Kidney tubule cell (primary cell): Measurements from ENCODE around the gene PRKCQ.

ENCODE experiments used
- DNase-seq: peaks from one replicate; pipeline ENCODE4 v3.0.0-alpha.2; 2018; ENCODE audit warnings: low spot score

PRKCQ gene

GRCh38 chr10:6579904-6580278 lies at the start of gene PRKCQ:
PRKCQ (minus strand) TSS chr10:6580276; CDS start chr10:6515135, 65,141 bp downstream.
- peak; percentile 53 for DNase-seq

DNA sequence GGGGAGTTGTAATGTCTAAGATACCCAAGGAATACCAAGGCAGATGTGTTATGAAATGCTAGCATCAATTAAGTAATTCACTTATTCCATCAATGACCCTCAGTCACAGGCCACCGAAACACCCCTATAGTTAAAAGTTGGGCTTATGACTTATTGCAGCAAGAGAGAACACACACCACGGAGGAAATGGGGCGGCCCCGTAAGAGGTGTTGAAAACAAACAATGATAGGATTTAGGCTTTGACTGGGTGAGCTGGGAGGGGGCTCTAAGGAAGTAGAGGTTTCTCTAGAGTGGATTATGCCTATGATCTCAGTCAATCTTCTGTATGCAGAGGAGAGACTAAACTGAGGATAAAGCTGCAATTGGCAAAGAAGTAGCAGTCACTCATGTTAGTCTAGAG lies 45.4 kb upstream of the PRKCQ start:
- no peak for DNase-seq

DNA sequence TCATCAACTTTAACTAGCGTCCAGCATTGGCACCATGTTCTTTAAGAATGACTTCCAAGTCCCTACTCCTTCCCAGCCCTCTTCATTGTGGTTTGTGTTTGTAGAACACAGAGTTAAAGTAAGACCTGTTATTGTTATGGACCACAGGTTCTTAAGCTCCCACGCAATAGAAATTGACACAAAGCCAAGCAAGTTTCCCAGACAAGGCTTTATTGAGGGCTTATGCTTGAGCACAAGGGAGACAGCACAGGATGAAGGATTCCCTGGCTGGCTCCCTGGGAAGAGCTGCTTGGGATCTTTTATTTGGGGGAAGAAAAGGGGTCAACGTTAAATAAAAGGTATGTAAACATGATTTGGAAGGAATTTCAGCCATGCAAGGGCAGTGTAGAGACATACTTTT lies 44.3 kb upstream of the PRKCQ start:
- DNase-seq = no peak

DNA sequence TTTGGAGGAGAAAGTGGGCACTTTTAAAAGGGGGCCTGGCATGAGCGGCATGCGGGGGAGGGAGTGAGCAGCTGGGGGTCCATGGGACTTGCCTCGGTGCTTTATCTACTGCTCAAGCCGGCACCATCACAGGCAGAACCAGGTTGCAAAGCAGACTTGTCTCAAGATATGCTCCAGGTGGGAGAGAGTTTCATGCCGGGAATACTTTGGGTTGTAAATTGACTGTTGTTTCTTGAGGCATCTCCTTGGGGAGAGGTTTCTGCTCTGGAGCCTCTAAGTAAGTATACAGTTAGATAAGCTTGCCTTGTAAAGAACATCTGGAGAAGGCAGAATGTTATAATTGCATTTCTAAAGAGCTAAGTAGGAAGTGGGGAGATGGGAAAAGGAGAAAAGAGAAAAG lies 42.8 kb upstream of the PRKCQ start:
- DNase-seq = no peak

GRCh38 chr10:6621536-6621935 lies 41.5 kb upstream of the PRKCQ start:
- peak; percentile 28 for DNase-seq

DNA sequence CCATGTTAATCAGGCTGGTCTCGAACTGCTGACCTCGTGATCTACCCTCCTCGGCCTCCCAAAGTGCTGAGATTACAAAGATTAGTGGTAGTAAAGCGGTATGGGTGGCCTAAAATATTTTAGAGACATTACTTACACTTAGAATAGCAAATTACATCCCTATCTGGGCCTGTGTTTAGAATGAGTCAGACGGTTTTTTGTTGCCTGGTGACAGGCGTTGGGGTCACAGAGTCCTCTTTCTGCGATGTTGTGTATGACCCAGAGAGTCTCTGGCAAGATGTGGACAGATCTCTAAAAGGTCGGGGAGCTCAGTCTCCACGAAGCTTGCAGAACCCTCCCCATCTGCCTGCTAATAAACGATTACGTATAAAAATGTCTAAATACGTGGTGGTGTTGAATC lies 39.6 kb upstream of the PRKCQ start:
- no peak for DNase-seq

GRCh38 chr10:6618340-6618739 lies 38.3 kb upstream of the PRKCQ start:
- DNase-seq = no peak

DNA sequence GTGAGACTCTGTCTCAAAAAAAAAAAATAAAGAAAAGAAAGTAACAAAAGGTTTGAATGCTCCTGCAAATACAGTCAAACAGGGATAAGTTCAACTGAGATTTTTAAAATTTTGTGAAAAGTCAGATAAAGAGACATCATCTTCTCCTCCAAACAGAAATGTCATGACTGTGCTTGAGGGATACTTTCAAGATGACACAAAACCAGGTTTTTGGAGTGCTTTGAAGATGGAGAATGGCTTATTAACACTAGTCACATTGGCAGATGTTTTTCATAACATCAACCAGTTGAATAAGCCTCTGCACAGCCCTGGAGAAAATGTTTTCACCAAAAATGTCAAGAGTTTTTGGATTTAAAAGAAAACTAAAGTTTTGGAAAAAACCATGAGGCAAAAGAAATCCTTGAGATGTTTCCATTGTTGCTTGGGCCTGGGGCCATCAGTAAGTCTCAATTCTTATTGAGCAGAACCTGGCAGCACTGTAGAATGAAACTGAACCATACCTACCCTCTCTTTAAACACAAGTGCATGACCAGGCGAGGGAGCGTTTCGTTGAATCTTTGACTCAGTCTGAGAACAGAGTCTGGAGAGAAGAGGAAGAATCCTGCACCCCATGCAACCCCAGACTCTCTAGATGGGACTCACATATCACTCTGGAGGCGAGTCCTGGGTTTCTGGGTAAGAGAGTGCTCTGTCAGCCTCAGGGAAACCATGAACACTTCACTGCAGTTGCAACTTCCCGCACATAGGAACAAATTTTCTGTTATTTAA lies 37.4 kb upstream of the PRKCQ start:
- no peak for DNase-seq

DNA sequence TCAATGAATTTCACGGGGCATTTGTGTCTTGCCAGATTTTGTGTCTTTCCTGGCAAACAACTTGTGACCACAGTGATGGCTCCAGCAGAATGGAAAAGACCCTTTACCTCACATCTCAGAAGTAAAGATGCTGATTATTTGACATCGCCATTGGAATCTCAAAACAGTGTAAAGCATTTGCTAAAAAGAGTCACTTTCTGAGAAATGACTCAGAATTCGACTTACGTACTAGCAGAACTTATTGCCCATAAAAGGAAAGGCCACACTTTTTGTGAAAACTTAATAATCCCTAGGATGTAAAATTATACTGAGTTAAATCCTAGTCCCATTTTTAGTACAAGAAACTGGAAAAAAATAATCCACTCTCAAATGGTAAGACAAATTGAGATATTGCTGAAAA lies 35.9 kb upstream of the PRKCQ start:
- DNase-seq = no peak

- no peak for DNase-seq
Observed at GRCh38 chr10:6612371-6612770, 32.3 kb upstream of the PRKCQ start.

DNA sequence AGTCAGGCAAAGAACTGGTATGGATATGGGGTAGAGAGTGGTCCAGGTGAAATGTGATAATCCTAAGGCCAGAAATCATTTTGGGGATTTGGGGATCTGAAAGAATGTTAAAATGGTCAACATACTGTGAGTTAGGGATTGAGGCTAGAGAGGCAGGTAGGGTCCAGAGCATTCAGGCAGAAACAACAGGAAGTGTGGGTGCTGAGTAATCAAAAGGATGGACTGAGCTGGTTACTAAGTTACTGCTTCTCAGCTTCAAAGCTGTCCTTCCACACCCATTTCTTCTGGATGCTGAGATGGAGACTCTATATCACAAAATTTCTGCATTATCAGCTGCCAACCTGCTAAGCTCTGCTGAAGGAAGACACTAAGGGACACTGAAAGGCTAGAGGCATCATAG lies 30.6 kb upstream of the PRKCQ start:
- peak; percentile 62 for DNase-seq

- DNase-seq = no peak
Observed at GRCh38 chr10:6609625-6610024, 29.5 kb upstream of the PRKCQ start.

DNA sequence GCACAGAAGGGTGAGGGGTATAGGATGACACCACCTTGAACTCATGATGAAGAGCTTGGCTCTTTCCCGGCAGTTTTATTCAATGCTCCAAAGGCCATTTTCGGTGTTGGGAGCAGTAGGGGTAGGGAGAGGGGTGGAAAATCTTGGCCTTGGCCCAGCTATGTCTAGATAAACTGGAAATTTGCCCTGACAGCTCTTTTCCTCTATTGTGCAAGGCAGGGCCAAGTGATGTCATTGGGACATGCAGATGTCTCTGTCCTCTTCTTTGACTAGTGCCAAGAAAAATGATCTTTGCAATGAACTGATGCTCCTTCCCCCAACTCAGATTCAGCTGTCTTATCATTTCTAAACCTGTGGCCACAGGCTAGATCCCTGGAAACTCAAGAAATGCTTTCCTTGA lies 27.7 kb upstream of the PRKCQ start:
- DNase-seq = no peak

DNA sequence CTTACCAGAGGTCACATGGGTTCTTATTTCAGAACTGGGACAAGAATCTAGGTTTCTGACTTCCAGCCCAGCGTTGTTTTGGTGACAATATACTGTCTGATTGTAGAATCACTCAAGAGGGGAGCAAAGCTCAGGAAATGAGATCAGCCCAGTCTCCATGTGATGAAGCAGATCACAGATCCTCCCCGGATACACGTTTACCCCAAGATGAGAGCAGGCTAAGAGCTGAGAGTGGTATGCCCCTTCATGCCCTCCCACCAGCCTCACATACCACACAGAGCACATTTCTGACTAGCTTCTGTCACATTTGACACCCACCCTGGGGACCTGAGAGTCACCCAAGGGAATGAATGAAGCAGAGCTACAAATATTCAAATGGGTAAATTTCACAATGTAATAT lies 27.1 kb upstream of the PRKCQ start:
- no peak for DNase-seq

- no peak for DNase-seq
Observed at GRCh38 chr10:6603142-6604125, 23.4 kb upstream of the PRKCQ start.

- no peak for DNase-seq
Observed at GRCh38 chr10:6602700-6603084, 22.6 kb upstream of the PRKCQ start.

- no peak for DNase-seq
Observed at GRCh38 chr10:6602026-6602699, 22.1 kb upstream of the PRKCQ start.

DNA sequence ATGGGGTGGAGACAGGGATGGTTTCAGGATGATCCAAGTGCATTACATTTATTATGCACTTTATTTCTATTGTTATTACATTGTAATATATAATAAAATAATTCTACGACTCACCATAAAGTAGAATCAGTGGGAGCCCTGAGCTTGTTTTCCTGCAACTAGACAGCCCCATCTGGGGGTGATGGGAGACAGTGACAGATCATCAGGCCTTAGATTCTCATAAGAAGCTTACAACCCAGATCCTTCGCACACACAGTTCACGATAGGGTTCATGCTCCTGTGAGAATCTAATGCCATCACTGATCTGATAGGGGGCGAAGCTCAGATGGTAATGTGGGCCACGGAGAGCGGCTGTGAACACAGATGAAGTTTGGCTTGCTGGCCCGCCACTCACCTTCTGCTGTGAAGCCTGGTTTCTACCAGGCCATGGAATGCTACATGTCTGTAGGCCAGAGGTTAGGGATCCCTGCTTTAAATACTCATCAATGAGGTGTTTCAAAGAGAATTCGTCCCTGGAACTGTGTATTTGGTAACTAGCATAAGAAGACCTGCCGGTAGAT lies 21.2 kb upstream of the PRKCQ start:
- DNase-seq = no peak

DNA sequence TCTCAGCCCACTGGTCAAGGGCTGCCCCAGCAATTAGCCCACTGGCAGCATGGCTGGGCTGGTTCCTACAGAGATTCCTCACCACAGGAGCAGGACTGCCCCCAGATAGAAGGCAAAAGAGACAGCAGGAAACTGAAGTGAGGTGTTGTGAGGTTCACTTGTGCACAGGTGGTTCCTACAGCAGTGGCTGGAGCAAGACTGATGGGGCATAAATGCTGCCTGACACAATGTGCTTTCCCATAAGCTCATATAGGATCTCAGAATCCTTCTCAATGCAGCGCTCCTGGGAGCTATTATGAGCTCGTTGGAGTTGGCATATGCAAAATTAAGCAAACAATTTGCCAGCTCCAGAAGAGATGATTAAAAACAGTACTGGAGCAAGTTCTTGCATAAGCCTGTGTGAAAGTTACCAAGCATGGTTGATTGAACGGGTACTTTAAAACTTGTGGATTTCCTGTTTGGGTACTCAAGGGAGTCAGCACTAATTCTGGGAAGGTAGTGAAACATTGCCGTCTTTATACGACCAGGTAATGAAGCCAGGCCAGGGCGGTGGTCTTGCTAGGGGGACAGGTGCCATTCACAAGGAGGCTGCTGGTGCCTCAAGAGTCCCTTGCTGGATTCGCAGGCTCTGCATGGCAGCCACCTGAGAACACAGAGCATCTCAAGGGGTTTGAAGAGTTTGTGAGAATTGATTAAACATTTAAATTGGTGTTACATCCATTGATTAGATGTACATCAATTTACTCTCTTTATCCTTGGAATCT lies 20.3 kb upstream of the PRKCQ start:
- no peak for DNase-seq

GRCh38 chr10:6598679-6599078 lies 18.6 kb upstream of the PRKCQ start:
- DNase-seq = no peak

GRCh38 chr10:6597478-6597877 lies 17.4 kb upstream of the PRKCQ start:
- DNase-seq = no peak

GRCh38 chr10:6595499-6595898 lies 15.4 kb upstream of the PRKCQ start:
- DNase-seq = no peak
